ENCODE results near the gene MAP7. TPM values are rescaled to one million over a fixed set of nuclear protein-coding genes. Genes with fewer than 3 reads are reported as not detected.

The MAP7 gene
- total RNA-seq, 1 donor = 0.36 TPM

- no peak for TF ChIP-seq CTCF (IDR thresholded peaks at IDR 0.05; ENCODE audit: insufficient read depth, low read length)
- peak; percentile 47 for DNase-seq (ENCODE audit: low read depth)
- no peak overlapping the region for H3K4me3 ChIP-seq (ENCODE audit: low read depth, low read length)
These were observed 178.3 kb downstream of the MAP7 start for GRCh38 chr6:136371959-136372358.

- DNase-seq (ENCODE audit: low read depth) = no peak
- TF ChIP-seq CTCF (IDR thresholded peaks at IDR 0.05; ENCODE audit: insufficient read depth, low read length) = no peak
- H3K4me3 ChIP-seq (ENCODE audit: low read depth, low read length) = no peak overlapping the region
These were observed 179.1 kb downstream of the MAP7 start for GRCh38 chr6:136370988-136371728.

GRCh38 chr6:136365776-136366354 is 184.4 kb downstream of the MAP7 start:
- DNase-seq (ENCODE audit: low read depth) = no peak
- no peak for TF ChIP-seq CTCF (IDR thresholded peaks at IDR 0.05; ENCODE audit: insufficient read depth, low read length)
- H3K4me3 ChIP-seq (ENCODE audit: low read depth, low read length) = no peak overlapping the region

- TF ChIP-seq CTCF (IDR thresholded peaks at IDR 0.05; ENCODE audit: insufficient read depth, low read length) = no peak
- H3K4me3 ChIP-seq (ENCODE audit: low read depth, low read length) = no peak overlapping the region
- DNase-seq (ENCODE audit: low read depth) = no peak
These were observed 187.5 kb downstream of the MAP7 start for GRCh38 chr6:136362421-136363356.

GRCh38 chr6:136361787-136362186 is 188.4 kb downstream of the MAP7 start:
- DNase-seq (ENCODE audit: low read depth) = no peak
- no peak overlapping the region for H3K4me3 ChIP-seq (ENCODE audit: low read depth, low read length)
- no peak for TF ChIP-seq CTCF (IDR thresholded peaks at IDR 0.05; ENCODE audit: insufficient read depth, low read length)

GRCh38 chr6:136360783-136361182 is 189.4 kb downstream of the MAP7 start:
- no peak for TF ChIP-seq CTCF (IDR thresholded peaks at IDR 0.05; ENCODE audit: insufficient read depth, low read length)
- H3K4me3 ChIP-seq (ENCODE audit: low read depth, low read length) = no peak overlapping the region
- DNase-seq (ENCODE audit: low read depth) = no peak

Measured in fibroblast of the aortic adventitia (primary cell).